GM18870 (cell line): ENCODE results near the gene MIS18A.
"Not testable (repeated sequence)": the region's sequence is repeated elsewhere in the genome, so short reads cannot be mapped to it uniquely, and the experiment has no call there.

Experiments used
- ATAC-seq: cut with Tn5 transposase; IDR thresholded peaks from one replicate; pipeline ENCODE4 v1.9.1; 2021; ENCODE audit warnings: moderate library complexity; ENCODE audit not compliant: unreplicated experiment

Gene MIS18A, protein sequence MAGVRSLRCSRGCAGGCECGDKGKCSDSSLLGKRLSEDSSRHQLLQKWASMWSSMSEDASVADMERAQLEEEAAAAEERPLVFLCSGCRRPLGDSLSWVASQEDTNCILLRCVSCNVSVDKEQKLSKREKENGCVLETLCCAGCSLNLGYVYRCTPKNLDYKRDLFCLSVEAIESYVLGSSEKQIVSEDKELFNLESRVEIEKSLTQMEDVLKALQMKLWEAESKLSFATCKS

GRCh38 chr21:32278518-32279376, at the start of gene MIS18A:
TSS of gene MIS18A (minus strand) at chr21:32279049. CDS start at chr21:32279014, 35 bp downstream.
- peak; percentile 77 for ATAC-seq

- no peak for ATAC-seq
Measured at GRCh38 chr21:32328595-32328994, 49.7 kb upstream of the MIS18A start.

GRCh38 chr21:32325706-32326105, 46.9 kb upstream of the MIS18A start:
- no peak for ATAC-seq

DNA sequence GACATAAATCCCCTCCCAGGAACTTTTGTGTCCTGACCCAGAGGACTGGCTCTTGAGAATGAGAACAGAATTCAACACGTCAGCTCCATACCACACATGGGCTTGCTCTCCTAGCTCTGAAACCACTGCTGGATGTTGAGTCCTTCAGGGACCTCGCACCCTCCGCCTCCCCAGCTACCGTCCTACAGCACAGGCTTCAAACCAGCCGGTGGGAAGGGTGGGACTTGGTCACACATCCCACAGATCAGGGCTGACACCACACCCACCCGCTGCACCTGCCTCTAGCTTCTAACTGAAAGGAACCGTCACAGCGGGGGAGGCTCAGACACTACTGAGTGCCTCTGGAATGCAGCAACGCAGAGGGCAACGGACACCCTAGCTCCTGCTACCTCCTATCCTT, 43.8 kb upstream of the MIS18A start:
- no peak for ATAC-seq

GRCh38 chr21:32322103-32322502, 43.3 kb upstream of the MIS18A start:
- ATAC-seq = no peak

DNA sequence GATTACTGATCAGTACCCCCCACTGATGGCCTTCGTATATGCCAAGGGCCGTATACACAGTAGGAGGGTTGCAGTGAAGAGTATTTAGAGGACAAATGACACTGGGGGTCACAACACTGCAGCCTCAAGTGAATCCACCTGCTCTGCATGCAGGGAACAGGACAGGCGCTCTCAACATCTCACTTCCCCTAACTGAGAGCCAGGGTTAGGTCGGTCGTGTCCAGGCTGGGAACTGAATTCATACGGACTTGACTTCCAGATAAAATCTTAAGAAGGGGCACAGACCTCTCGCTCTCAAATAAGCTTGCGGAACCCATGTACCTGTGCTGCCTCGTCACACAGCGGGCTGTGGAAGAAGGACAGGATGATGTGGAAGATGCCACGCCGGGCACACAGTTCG, 42.6 kb upstream of the MIS18A start:
- ATAC-seq = no peak

GRCh38 chr21:32320726-32321125, 41.9 kb upstream of the MIS18A start:
- no peak for ATAC-seq

- ATAC-seq = no peak
Measured at GRCh38 chr21:32320059-32320458, 41.2 kb upstream of the MIS18A start.

- ATAC-seq = no peak
Measured at GRCh38 chr21:32319012-32319411, 40.2 kb upstream of the MIS18A start.

DNA sequence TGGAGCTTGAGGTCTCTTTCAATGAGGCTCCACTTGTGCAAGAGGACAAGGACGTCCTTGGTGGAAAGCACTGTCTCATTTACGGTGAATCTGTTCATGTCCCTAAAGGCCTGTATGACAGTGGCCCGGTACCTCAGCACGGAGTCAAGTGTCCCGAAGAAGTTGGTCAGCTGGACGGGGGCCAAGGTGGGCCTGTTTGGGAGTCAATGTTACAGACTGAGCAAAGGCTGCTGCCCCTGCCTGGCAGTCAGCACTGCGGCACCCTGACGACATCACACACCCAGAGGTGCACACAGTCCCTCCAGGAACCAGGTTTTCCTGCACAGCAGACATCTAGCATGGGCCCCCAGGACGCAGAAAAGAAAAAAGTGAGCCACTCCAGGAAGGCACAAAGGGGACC, 38.9 kb upstream of the MIS18A start:
- no peak for ATAC-seq

DNA sequence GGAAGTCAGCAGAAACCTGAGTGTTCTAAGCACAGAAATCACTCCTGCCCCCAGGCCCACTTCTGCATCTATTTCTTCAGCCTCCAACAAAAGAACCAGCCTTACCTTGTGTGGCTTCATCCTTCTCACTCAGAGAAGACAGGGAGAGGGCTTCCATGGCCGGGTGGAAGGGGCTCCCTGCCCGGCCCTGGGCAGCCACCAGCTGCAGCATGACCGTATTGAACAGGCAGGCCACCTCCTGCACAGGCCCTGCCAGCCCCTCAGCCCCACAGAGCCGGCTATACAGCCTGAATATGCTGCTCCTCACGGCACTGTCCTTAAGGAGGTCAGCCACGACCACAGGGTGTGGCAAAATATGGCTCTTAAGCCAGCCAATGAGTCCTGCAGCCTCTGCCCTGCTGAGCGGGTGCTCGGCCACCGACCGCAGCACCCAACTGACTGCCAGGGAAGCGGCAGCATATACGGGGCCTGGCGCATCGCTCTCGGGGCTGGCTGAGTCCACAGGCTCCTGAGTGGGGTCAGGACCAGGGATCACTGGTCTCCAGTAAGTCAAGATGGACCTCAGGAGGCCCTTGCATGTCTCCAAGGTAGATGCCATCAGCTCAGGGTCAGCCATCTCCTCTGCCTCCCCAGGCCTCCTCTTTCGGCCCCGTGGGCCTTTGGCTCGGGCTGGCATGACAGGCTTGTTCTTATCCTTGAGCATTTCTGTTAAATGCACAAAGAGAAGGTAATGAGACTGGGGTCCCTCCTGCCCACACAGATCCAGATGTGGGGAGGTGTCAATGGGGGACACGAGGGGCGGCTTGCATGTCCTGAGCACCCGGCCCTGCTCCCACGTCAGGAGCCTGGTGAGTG, 37.7 kb upstream of the MIS18A start:
- no peak for ATAC-seq

DNA sequence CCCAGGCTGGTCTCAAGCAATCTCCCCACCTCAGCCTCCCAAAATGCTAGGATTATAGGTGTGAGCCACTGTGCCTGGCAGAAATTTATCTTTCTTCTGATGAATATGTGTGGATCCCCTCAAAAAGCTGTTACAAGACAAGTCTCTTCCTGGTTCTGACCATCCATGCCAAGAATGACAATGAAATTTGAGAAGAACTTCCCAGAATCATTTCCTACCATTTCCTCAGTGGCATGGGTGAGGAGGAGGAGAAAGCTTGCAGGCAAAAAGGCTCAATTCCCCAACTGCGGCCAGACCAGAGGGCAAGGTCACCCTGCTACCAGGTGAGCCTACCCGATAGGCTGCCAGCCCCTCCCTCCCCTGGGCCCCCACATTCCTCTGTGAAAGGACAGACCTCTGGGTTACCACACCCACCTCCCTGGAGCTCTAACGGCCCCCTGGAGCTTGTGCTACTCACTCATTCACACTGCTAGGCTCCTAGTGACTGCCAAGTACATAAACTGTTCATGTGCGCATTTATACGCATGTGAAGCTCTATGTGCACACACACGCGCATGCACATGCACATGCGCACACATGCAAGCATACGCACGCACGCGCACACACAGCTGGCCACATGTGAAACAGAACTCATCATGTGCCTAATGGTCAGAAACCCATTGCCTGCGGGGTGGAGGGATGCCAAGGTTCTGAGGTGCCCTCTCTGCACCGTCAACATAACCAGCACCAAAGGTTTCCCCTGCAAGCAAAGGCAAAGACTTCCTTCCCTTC, 36.8 kb upstream of the MIS18A start:
- ATAC-seq = no peak

GRCh38 chr21:32314806-32315205, 36.0 kb upstream of the MIS18A start:
- ATAC-seq = no peak

DNA sequence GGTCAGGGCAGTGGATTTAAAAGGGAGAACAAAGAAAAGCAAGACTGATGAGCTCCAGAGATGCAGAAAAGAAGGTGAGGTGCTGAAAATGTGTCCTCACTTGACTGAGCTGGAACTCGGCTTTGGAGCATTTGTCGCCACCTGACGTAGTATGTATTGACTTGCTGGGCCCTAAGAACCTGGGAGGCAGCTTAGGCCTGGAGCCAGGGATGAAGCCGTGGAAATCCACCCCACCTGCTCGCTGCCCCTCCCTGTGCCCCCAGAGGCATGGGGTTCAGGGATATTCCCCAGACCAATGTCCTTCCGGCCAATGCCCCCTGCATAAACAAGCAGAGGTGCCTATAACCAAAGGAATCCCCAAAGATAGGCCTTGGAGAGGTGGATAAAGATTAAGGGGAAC, 34.1 kb upstream of the MIS18A start:
- ATAC-seq = no peak

DNA sequence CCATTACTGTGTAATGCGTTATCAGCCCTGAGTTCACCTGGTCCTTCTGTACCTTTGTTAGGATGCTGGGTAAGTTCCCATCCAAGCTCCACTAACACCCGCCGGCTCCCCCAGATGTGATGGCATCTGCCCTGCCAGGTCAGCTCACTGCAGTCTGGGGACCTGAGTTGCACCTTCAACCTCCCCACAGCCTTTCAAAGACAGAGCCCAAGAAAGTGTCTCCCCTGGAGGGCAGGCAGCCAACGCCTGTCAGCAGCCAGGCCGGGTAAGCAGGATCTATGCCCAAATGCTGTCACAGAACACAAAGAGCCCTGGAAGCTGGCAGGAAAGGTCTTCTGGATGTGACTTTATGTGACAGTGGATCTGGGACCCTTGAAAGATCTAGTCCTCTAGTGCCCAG, 33.5 kb upstream of the MIS18A start:
- ATAC-seq = no peak

DNA sequence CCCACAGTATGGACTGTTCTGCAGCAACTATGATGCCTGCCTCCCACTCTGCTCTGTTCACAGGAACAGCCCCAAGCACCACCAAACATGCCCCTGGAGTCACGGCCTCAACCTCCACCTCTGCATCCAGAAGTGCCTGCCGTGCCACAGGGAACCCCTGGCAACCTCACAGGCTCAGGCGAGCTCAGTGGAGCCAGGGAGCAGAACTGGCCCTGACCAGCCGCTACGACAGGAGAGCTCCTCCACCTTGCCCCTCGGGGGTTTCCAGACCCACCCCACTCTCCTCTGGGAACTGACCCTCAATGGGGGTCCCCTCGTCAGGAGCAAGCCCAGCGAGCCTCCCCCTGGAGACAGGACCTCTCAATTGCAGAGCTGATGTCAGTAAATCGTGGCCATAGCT, 32.8 kb upstream of the MIS18A start:
- ATAC-seq = no peak

GRCh38 chr21:32310976-32311375, 32.1 kb upstream of the MIS18A start:
- ATAC-seq = not testable (repeated sequence)

- ATAC-seq = no peak
Measured at GRCh38 chr21:32309906-32310460, 31.1 kb upstream of the MIS18A start.

- ATAC-seq = no peak
Measured at GRCh38 chr21:32308696-32309095, 29.8 kb upstream of the MIS18A start.

- no peak for ATAC-seq
Measured at GRCh38 chr21:32307706-32308105, 28.9 kb upstream of the MIS18A start.
